GM23248 (cell line): Measurements from ENCODE around the gene MYH7. TPM values are rescaled to one million over a fixed set of nuclear protein-coding genes. Genes with fewer than 3 reads are reported as not detected.
"Not testable (repeated sequence)": the region's sequence is repeated elsewhere in the genome, so short reads cannot be mapped to it uniquely, and the experiment has no call there.

Experiments used
- DNase-seq: peaks from one replicate; pipeline ENCODE4 v3.0.0-alpha.2; 2015
- H2AFZ ChIP-seq: fragments of 200-600 bp; sonication (generic); 2 replicates; pipeline ENCODE4 v1.6.1; 2016; ENCODE audit warnings: antibody characterized with exemption
- H3F3A ChIP-seq: fragments of 200-600 bp; sonication (generic); 2 replicates; pipeline ENCODE4 v1.6.1; 2016; ENCODE audit warnings: mild to moderate bottlenecking, antibody characterized with exemption, mixed run types; ENCODE audit not compliant: insufficient read depth
- H3K27ac ChIP-seq: fragments of 200-600 bp; sonication (generic); 2 replicates; pipeline ENCODE4 v1.5.1; 2016; ENCODE audit warnings: mild to moderate bottlenecking
- H3K27me3 ChIP-seq: fragments of 200-600 bp; sonication (generic); replicated peaks from 2 replicates; pipeline ENCODE4 v1.6.1; 2016; ENCODE audit warnings: mild to moderate bottlenecking; ENCODE audit not compliant: insufficient read depth
- H3K36me3 ChIP-seq: fragments of 200-600 bp; sonication (generic); 2 replicates; pipeline ENCODE4 v1.6.1; 2016; ENCODE audit warnings: low read depth, mild to moderate bottlenecking
- H3K4me1 ChIP-seq: fragments of 200-600 bp; sonication (generic); 2 replicates; pipeline ENCODE4 v1.6.1; 2016; ENCODE audit warnings: mild to moderate bottlenecking; ENCODE audit not compliant: insufficient read depth
- H3K4me2 ChIP-seq: fragments of 200-600 bp; sonication (generic); one replicate; pipeline ENCODE4 v1.6.1; 2016; ENCODE audit warnings: mild to moderate bottlenecking; ENCODE audit not compliant: unreplicated experiment
- H3K4me3 ChIP-seq: fragments of 200-600 bp; sonication (generic); 2 replicates; pipeline ENCODE4 v1.5.1; 2016; ENCODE audit warnings: mild to moderate bottlenecking
- H3K79me2 ChIP-seq: fragments of 200-600 bp; sonication (generic); 2 replicates; pipeline ENCODE4 v1.6.1; 2016; ENCODE audit warnings: mild to moderate bottlenecking; ENCODE audit not compliant: insufficient read depth
- H3K9ac ChIP-seq: fragments of 200-600 bp; sonication (generic); 2 replicates; pipeline ENCODE4 v1.6.1; 2016; ENCODE audit warnings: mild to moderate bottlenecking
- H3K9me2 ChIP-seq: fragments of 200-600 bp; sonication (generic); 2 replicates; pipeline ENCODE4 v1.6.1; 2016; ENCODE audit warnings: mixed run types, mild to moderate bottlenecking, moderate library complexity; ENCODE audit not compliant: insufficient read depth
- H3K9me3 ChIP-seq: fragments of 200-600 bp; sonication (generic); one replicate; pipeline ENCODE4 v1.6.1; 2017; ENCODE audit warnings: low read depth
- H4K20me1 ChIP-seq: fragments of 200-600 bp; sonication (generic); 2 replicates; pipeline ENCODE4 v1.6.0; 2016; ENCODE audit not compliant: insufficient read depth
- EZH2 ChIP-seq: fragments of 200-600 bp; sonication (generic); IDR thresholded peaks from 2 replicates; pipeline ENCODE4 v1.6.1; 2018; ENCODE audit warnings: antibody characterized with exemption, mild to moderate bottlenecking; ENCODE audit not compliant: insufficient read depth, poor library complexity, severe bottlenecking
- EZH2phosphoT487 ChIP-seq: fragments of 200-600 bp; sonication (generic); IDR thresholded peaks from 2 replicates; pipeline ENCODE4 v1.6.1; 2018; ENCODE audit warnings: antibody characterized with exemption, moderate library complexity, mild to moderate bottlenecking, low read depth; ENCODE audit not compliant: insufficient read depth
- WGBS, 2 experiments: methylation state at CpG; one replicate each; pipeline ENCODE4 v1.1.6; 2015 to 2017; ENCODE audit warnings: low lambda C conversion rate in 2 of 2, low coverage in 1 of 2; ENCODE audit errors: missing lambda C conversion rate in 2 of 2; 5-methylcytosine and 5-hydroxymethylcytosine counted together
- in situ Hi-C: fragments of 300-500 bp; cut with MboI; formaldehyde crosslinking; loops from 2 replicates; pipeline ENCODE4 v1.15.0; 2020
- polyA plus RNA-seq: library from polyadenylated mRNA; unstranded; fragments of >200 nt; fragmentation: Nextera tagmentation; extraction: Ambion mirVana; gene quantifications from 2 replicates; pipeline ENCODE4 v1.2.1, GENCODE V29; 2016
- total RNA-seq: library from RNA; depleted of rRNA; stranded (reverse); fragments of >200 nt; shearing (Covaris generic); gene quantifications from 2 replicates; pipeline ENCODE4 v1.2.3, GENCODE V29; 2014

MYH7 gene
- total and polyA plus RNA-seq, 2 experiments from 2014 or later, result not detected

- H3K9me2 ChIP-seq, result no peaks in the 10 kb centered on the region
- H3K27ac ChIP-seq, result no peak overlapping the region
- in situ Hi-C loops, result no loop called here
- H3K79me2 ChIP-seq, result no peaks in the 10 kb centered on the region
- H3F3A ChIP-seq, result no peaks in the 10 kb centered on the region
- H3K4me2 ChIP-seq, result no peak overlapping the region
- no peaks in the 10 kb centered on the region for H4K20me1 ChIP-seq
- H3K4me1 ChIP-seq, result no peaks in the 10 kb centered on the region
- no peaks in the 10 kb centered on the region for H3K27me3 ChIP-seq
- H2AFZ ChIP-seq, result no peak overlapping the region
- no peak overlapping the region for H3K9ac ChIP-seq
- no peak for DNase-seq
- H3K4me3 ChIP-seq, result no peak overlapping the region
- no peaks in the 10 kb centered on the region for H3K36me3 ChIP-seq
- TF ChIP-seq EZH2phosphoT487 (no peak), EZH2 (no peak)
- no peaks in the 10 kb centered on the region for H3K9me3 ChIP-seq
These were observed 25.5 kb upstream of the MYH7 start for GRCh38 chr14:23460960-23461359.

- TF ChIP-seq EZH2, result no peak
- no peak for TF ChIP-seq EZH2phosphoT487
- in situ Hi-C loops, result no loop called here
- H3K4me1 ChIP-seq, result no peaks in the 10 kb centered on the region
- no peak overlapping the region for H3K27ac ChIP-seq
- WGBS, 2 experiments, result 68 to 70% methylated on average over 5 of the region's 5 CpGs
- no peak for DNase-seq
- H3K4me3 ChIP-seq, result no peak overlapping the region
- H3K4me2 ChIP-seq, result no peak overlapping the region
- H3K36me3 ChIP-seq, result no peaks in the 10 kb centered on the region
- H3F3A ChIP-seq, result no peaks in the 10 kb centered on the region
- H3K27me3 ChIP-seq, result 0 out of 2 replicates have a peak, but pooled peaks cover 5% of the 10 kb centered on the region
- no peak overlapping the region for H2AFZ ChIP-seq
- no peaks in the 10 kb centered on the region for H3K9me3 ChIP-seq
- H3K9ac ChIP-seq, result no peak overlapping the region
- no peaks in the 10 kb centered on the region for H3K9me2 ChIP-seq
- no peaks in the 10 kb centered on the region for H3K79me2 ChIP-seq
- no peaks in the 10 kb centered on the region for H4K20me1 ChIP-seq
These were observed 22.4 kb upstream of the MYH7 start for GRCh38 chr14:23457587-23458445.

GRCh38 chr14:23456883-23457586 is 21.6 kb upstream of the MYH7 start:
- H3K9ac ChIP-seq, H3K36me3 ChIP-seq, H3K27ac ChIP-seq, H3K79me2 ChIP-seq, H3K9me3 ChIP-seq, H3K9me2 ChIP-seq, H3F3A ChIP-seq, H3K4me2 ChIP-seq, in situ Hi-C loops, H2AFZ ChIP-seq, H3K4me3 ChIP-seq, H4K20me1 ChIP-seq, H3K4me1 ChIP-seq: not testable (repeated sequence)
- DNase-seq, result peak; percentile 20
- WGBS, 2 experiments, result 66 to 68% methylated on average over 8 to 11 of the region's 11 CpGs
- H3K27me3 ChIP-seq, result peaks cover 13% of the 10 kb centered on the region; the same call in 1 of the 2 replicates

- 3 to 8% methylated on average over 1 of the region's 1 CpG for WGBS, 2 experiments
- no peaks in the 10 kb centered on the region for H3F3A ChIP-seq
- H3K9ac ChIP-seq, result no peak overlapping the region
- H3K4me2 ChIP-seq, result no peak overlapping the region
- H3K9me3 ChIP-seq, result no peaks in the 10 kb centered on the region
- no peak for TF ChIP-seq EZH2
- TF ChIP-seq EZH2phosphoT487, result no peak
- no peaks in the 10 kb centered on the region for H4K20me1 ChIP-seq
- no peaks in the 10 kb centered on the region for H3K79me2 ChIP-seq
- DNase-seq, result no peak
- H3K27ac ChIP-seq, result no peak overlapping the region
- H3K36me3 ChIP-seq, result no peaks in the 10 kb centered on the region
- in situ Hi-C loops, result no loop called here
- H3K4me3 ChIP-seq, result no peak overlapping the region
- no peaks in the 10 kb centered on the region for H3K9me2 ChIP-seq
- no peaks in the 10 kb centered on the region for H3K4me1 ChIP-seq
- no peak overlapping the region for H2AFZ ChIP-seq
- H3K27me3 ChIP-seq, result peaks cover 19% of the 10 kb centered on the region; the same call in 1 of the 2 replicates
These were observed 19.0 kb upstream of the MYH7 start for GRCh38 chr14:23454445-23454856.
